HG02938 (cell line): Measurements from ENCODE around the gene NTN1.

Source experiments
- ATAC-seq: cut with Tn5 transposase; IDR thresholded peaks from one replicate; pipeline ENCODE4 v1.9.1; 2021; ENCODE audit warnings: mild to moderate bottlenecking, moderate library complexity; ENCODE audit not compliant: unreplicated experiment

The NTN1 gene

GRCh38 chr17:9004961-9005285 lies 16.4 kb upstream of the NTN1 start:
- no peak for ATAC-seq

- ATAC-seq: no peak
These were observed 15.0 kb upstream of the NTN1 start for GRCh38 chr17:9006175-9006767.

- ATAC-seq: no peak
These were observed 14.1 kb upstream of the NTN1 start for GRCh38 chr17:9007052-9007714.

GRCh38 chr17:9009096-9009495 lies 12.2 kb upstream of the NTN1 start:
- ATAC-seq: no peak

- ATAC-seq: no peak
These were observed 11.6 kb upstream of the NTN1 start for GRCh38 chr17:9009737-9010136.

GRCh38 chr17:9011001-9011400 lies 10.3 kb upstream of the NTN1 start:
- ATAC-seq: no peak

GRCh38 chr17:9016941-9017552 lies 4.3 kb upstream of the NTN1 start:
- no peak for ATAC-seq

GRCh38 chr17:9018726-9019125 lies 2.6 kb upstream of the NTN1 start:
- ATAC-seq: no peak

GRCh38 chr17:9020096-9020823 lies 1.1 kb upstream of the NTN1 start:
- ATAC-seq: no peak

GRCh38 chr17:9020824-9021157 lies 519 bp upstream of the NTN1 start:
- no peak for ATAC-seq

- ATAC-seq: no peak
These were observed 772 bp downstream of the NTN1 start for GRCh38 chr17:9021992-9022572.

- ATAC-seq: no peak
These were observed 1.5 kb downstream of the NTN1 start for GRCh38 chr17:9022573-9023391.

- no peak for ATAC-seq
These were observed 2.3 kb downstream of the NTN1 start for GRCh38 chr17:9023392-9024218.

- ATAC-seq: no peak
These were observed 3.2 kb downstream of the NTN1 start for GRCh38 chr17:9024497-9024896.

GRCh38 chr17:9026741-9027140 lies 5.4 kb downstream of the NTN1 start:
- ATAC-seq: no peak

- no peak for ATAC-seq
These were observed 7.1 kb downstream of the NTN1 start for GRCh38 chr17:9028202-9028987.

- no peak for ATAC-seq
These were observed 7.8 kb downstream of the NTN1 start for GRCh38 chr17:9028988-9029570.

GRCh38 chr17:9032151-9032550 lies 10.8 kb downstream of the NTN1 start:
- ATAC-seq: no peak

- no peak for ATAC-seq
These were observed 11.3 kb downstream of the NTN1 start for GRCh38 chr17:9032583-9032982.
